HG02943 (cell line): Measurements from ENCODE around the gene DPM2.

Experiments used
- ATAC-seq: cut with Tn5 transposase; IDR thresholded peaks from one replicate; pipeline ENCODE4 v1.9.1; 2021; ENCODE audit warnings: mild to moderate bottlenecking, low read depth, moderate library complexity; ENCODE audit not compliant: unreplicated experiment

Gene DPM2

DNA sequence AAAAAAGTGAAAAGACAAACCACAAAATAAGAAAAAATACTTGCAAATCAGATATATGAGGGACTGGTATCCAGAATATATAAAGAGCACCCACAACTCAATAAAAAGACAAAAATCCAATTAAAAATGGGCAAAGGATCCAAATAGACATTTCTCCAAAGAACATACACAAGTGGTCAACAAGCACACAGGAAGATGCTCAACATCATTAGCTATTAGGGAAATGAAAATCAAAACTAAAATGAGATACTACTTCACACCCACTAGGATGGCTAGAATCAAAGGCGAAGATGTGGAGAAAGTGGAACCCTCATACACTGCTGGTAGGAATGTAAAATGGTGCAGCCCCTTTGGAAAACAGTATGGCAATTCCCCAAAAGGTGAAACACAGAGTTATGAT lies 21.1 kb upstream of the DPM2 start:
- no peak for ATAC-seq

DNA sequence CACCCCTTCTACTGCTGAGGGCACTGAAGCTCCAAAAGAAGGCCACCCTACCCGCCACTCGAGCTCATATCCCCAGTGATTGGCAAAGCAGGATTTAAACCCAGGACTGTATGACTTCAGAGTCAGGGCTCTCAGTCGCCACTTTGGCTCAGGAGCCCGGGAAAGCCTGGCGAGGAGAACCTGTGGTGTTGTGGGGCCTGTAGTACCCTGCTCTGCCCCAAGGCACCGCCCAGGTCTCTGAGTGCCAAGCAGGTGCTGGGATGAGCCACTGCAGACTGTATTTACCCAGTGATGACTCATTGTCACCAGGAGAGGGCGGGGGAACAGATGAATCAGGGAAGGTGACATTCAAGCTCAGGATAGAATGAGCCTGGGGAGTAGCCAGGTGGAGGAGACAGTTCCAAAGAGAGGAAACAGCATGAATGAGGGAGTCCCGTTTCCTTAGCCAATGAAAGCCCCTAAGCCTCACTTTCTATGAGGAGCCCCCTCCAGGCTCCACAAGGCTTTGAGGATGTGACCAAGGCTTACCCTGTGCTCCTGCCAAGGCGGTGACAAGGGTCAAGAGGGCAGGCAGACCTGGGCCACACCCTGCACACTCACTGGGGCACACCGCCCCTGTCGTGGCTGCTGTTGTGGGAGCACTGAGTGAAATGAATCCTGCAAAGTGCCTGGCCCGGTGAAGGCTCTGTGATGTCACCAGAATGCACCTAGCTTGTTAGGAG lies 17.8 kb upstream of the DPM2 start:
- ATAC-seq: no peak

DNA sequence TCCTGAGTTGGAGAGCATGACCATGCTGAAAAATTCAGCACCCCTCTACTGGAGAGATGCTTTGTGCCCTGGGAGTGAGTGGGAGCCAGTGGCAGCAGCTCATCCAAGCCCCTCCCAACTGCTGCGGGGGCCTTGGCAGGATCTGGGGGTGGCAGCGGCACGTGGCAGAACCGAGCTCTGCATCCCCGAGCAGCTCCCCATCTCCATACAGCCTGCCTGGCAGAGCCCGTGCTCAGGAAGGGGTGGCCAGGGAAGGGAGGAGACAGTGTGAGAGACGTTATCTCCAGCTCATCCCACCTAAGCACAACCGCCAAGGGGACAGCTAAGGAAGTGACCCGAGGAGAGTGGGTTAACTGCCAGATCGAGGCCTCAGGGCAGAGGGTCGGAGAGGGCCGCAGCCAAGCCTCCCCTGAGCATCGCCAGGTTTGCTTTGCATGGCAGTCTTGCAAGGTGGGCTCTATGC lies 17.2 kb upstream of the DPM2 start:
- no peak for ATAC-seq

DNA sequence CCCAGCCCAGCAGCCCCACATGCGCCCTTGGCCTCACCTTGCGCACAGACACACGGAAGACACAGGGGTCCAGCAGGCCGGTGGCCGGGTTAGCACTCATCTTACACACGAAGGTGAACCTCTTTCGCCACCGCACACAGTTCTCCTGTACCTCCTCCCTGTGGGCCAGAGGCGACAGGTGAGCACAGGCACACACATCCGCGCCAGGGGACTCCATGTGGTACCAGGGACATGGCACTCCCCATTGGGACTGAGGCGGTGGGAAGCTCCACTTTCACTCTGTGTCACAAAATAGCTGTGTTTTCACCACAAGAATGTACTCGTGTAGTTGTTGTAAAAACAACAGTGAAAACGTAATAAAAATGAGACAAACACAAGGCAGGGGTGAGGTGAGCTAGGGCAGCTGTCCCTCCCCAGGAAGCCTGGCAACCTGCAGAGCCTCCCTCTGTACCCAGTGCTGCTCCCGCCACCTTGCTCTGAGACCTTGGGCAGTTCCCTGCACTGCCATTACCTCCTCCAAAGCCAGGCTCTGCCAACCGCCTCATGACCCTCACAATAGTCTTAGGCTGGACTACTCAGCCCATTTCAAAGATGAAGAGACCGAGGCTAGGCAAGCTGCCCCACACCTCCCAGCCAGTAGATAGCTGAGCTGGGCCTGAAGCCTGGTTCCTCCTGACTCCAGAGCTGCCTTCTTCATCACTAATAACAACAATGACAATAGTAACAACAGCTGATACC lies 16.3 kb upstream of the DPM2 start:
- ATAC-seq: no peak

DNA sequence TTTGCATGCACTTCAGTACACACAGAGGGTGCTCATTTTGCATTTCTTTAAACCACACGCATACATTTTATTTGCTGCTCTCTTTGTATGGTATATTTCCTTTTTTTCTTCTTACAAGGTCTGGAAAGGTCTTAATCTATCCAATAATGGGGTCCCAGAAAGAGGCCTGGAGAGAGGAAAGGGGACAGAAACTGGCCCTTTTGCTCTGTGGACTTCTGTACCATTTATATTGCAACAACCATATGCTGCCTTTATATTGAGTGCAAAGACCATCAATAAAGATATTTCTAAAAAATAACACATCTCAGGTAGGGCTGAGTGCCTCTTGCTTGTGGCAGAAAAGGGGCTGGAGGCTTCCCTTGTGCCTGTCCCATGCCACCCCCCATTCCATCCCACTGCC lies 15.5 kb upstream of the DPM2 start:
- no peak for ATAC-seq

DNA sequence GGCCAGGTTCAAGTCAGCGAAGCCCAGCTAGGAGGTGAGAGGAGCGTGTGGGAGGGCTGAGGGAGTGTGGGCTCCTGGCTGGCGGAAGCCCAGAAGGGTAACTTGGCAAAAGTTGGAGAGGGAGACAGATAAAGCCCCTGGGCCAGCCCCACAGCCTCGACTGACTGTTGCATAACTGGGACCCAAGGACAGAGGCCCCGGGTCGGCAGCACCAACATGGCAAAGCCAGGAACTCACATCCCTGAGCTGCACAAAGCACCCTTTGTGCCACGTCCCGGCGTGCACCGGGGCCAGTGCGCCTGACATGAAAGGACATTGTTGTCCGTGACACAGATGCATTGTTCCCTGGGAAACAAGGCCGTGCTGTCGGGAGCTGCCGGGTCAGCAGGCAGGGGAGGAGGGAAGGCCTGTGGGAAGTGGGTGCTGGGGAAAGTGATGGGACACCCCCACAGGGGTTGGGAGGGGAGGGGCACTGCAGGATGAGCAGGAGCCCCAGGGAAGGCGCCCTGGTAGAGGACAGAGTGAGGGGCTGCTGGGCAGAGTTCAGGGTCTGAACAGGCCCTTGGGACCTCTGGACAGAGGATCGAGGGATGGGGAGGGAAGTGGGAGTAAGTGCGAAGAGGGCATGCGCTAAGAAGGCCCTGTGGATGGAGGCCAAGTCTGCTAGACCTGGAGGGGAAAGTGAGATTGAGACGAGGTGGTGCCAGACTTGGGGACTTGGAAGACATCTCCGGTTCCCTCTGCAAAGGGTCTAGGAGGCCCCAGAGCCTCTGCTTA lies 13.0 kb upstream of the DPM2 start:
- no peak for ATAC-seq

DNA sequence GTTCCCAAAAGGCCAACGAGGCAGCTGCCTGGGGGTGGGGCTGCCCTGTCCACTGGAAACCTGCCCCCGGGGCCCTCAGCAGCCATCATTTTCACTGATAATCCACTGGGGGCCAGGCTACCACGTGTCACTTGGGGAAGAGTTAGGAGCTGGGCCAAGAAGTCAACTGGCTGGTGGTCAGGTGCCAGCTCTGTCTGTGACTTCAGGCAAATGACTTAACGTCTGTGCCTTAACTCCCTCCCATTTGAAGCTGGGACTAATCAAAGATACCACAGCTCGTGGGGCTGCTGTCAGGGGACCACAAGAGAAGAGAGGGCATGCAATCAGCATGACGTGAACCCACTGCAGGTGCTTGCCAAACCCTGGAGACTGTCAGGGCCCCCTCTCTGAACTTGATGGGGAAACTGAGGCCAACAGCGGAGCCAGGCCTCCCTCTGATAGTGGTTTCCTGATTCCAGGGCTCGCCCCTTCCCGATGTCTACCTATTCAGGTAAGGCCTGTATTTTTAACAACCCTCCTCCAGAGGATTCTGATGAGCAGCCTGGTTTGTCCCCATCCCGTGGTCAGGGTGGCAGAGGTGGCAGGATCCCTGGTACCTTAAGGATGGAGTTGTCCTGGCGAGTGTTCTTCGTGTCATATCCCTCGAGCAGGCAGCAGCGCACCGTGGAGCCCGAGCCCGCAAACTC lies 12.3 kb upstream of the DPM2 start:
- no peak for ATAC-seq

DNA sequence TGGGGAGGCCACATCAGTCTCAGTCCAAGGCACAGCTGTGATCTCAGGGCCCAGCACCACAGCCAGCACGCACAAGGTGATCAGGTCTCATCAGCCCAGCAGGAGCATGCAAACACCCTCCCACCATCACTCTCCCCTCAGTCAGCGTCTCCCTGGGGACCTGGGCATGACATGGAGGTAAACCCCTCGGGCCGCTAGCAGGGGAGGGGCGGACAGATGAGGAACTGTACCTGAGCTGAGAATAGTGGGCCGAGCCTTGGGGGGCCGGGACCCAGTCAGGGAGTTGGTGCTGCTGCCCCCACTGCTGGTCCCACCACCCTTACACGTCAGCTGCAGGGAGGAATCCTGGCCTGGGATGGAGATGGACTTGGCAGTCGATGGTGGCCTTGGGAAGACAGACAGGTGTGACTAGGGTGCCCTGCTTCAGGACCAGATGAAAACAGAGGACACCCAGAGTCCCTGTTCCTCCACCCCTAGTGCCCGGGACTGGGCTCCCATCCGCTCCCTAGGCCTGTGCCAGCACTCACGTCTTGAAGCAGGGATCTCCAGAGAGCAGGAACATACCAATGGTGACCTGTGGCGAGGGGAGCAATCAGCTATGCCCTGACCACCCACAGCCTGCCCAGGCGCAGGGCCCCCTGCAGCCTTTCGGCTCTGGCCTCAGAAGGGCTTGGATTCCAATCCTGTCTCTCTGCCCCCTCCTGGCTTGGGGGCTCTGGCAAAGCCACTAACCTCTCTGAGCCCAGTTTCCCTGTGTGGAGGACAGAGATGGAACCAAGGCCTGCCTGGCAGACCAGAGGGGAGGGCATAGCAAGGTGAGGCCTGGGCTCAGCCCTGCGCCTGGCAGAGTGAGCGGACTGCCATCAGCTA lies 10.4 kb upstream of the DPM2 start:
- no peak for ATAC-seq

DNA sequence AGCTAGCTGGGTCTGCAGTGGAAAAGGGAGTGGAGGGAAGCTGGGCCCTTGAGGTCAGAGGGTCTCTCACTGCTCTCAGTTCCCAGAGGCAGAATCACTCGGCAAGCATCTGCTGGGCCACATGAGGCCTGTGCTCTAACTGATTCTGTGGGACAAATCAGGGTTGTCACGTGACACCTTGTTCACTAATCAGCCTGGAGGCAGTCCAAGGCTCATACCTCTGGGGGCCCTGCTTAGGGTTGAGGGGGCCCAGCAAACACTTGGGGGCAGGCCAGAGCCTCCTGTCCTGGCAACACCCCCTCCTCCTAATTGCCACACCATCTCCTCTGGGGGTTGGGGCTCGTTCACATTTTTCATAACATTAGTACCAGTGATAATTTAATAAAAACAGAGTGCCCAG lies 9.1 kb upstream of the DPM2 start:
- ATAC-seq: no peak

DNA sequence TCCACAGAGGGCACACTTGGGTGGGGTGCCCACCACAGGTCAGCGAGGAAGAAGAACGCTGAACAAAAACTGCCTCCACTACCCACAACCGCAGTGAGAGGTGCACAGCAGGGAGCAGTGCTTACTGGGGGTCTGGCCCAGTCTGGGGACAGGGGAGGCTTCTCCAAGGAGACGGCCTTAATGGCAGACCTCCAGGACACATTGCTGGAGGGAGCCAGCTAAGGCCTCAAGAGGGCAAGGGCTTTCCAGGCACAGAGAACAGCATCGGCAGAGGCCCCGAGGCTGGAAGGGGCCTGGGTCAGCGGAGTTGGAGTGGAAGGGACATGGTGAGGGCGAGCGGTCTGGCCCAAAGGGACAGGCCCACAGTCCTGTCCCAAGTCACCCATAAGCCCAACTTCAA lies 8.3 kb upstream of the DPM2 start:
- no peak for ATAC-seq

DNA sequence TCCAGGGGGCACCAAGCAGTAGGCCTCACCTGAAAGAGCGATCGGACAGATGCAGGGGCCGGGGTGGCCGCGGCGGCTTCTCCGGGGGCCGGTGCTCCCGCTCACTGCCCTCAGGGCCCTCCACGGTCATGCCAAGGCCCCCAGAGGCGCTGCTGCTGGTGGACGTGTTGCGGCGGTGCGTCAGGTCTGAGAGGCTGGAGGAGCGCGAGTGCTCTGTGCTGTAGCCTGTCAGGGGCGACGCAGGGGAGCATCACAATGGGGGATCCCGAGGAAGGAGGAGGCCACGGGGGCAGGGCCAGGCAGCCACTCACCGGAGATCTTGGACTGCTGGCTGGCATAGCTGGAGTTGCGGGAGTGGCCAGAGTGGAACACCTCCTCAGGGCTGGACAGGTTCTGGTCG lies 7.7 kb upstream of the DPM2 start:
- ATAC-seq: no peak

DNA sequence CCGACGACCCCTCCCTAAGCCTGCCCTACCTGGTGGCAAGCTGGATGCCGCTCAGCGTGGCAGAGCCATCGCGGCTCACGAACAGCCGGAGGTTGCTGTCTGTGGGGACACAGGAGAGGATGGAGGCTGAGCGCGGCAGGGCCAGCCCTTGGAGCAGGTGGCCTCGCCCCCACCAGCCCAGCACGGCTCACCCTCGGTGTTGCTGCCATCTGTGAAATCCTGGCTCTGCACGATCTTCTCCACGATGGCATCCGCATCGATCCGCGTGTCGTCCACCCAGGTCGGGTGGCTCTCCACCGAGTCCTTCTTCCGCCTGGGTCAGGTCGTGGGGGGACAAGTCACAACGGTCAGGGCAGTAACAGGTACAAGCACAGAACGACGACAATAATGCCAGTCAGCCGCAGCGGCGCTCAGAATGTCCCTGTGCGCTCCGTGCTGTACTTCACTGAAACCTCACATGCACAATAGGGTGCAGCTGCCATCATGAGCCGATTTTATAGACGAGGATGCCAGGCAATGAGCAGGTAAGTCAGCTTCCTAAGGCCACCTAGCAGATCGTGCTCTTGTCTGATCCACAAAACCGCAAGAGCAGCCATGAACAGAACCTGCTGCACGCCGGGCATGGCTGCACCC lies 7.0 kb upstream of the DPM2 start:
- ATAC-seq: no peak

DNA sequence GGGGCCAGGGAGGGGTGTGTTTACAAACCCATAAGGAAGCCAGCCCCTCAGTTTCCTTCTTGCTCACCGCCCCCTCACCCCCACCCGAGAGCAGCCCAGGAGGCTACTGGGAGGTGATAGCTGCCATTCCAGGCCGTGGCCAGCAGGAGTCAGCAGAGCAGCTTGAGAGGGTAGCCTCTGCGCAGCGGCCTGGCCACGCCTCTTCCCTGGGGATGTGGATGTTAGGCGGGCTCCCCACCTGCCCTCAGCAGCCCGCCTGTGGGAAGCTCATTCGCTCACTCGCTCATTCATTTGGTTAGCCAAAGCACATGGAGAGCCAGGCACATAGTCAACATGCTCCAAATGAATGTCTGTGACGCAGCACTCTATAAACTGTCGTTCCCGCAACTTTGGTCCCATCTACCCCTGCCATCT lies 6.1 kb upstream of the DPM2 start:
- ATAC-seq: no peak

DNA sequence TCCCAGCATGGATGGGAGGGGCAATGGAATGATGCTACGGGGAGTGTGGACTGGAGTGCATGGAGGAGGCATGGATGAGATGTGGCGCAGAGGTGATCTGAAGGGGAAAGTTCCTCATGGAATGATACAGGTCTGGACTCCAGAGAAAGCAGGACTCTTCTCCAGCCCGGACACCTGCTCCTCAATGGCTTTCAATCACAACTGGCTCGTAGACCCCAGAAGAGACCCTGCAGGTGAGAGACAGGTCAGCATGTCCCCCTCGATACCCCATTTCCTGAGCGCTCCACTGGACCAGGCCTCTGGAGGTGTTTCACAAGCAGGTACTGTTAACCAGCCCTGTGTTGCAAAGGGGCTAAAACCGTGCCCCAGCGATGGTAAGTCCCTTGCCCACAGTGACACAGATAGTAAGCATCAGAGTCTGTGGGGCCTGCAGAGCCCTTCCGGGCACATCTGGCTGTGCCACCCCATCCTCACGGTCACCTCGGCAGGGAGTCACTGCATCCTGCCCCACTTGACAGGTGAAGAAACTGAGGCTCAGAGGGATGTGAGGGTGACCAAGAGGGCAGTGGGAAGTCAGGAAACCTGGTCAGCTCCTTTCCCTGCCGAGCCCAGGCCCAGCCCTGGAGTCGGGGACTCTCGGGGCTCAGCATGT lies 5.5 kb upstream of the DPM2 start:
- no peak for ATAC-seq

DNA sequence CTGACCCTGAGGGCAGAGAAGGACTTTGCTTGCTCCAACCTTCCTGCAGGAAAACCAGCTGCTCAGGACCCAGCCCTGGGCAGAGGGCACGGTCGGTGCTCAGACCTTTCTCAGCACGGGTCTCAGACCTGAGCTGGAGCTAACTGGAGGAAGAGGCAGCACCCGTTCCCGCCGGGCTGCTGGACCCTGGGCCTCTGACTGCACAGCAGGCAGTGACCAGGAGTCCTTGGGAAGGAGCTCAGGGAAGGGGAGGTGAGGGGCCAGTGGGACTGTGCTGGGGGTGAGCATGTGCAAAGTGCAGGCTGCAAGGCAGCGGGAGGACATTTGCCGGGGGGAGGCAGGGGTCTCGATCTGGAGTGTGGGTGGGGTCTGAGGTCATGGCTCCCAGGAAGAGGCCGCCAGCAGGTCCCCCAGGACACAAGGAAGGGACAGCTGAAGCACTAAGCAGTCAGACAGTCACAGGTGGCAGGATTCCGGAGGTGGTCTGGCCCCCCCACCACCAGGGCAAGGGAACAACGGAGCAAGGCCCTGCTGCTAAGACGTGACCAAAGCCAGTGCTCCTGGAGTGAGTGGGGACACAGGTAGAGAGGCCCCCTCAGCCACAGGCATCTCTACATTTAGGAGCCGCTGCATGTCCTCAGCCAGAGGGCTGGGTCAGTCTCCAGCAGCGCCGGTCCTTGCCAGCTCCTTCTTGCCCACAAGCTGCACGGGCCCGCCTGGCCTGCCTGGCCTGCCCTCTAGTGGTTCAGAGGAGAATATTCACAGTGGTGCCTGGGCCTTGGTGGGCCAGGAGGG lies 4.8 kb upstream of the DPM2 start:
- no peak for ATAC-seq

DNA sequence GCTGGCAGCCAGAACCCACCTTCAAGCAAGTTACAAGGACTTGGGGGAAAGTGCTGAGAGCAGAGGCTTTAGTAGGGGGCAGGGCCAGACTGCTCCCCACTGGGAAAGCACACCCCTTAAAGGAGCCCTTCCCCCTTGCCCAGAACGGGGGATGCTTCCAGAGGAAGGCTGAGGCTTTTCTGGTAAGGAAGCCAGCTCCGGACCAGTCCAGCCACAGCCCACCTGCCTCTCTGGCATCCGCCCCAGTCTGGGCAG lies 4.2 kb upstream of the DPM2 start:
- no peak for ATAC-seq

DNA sequence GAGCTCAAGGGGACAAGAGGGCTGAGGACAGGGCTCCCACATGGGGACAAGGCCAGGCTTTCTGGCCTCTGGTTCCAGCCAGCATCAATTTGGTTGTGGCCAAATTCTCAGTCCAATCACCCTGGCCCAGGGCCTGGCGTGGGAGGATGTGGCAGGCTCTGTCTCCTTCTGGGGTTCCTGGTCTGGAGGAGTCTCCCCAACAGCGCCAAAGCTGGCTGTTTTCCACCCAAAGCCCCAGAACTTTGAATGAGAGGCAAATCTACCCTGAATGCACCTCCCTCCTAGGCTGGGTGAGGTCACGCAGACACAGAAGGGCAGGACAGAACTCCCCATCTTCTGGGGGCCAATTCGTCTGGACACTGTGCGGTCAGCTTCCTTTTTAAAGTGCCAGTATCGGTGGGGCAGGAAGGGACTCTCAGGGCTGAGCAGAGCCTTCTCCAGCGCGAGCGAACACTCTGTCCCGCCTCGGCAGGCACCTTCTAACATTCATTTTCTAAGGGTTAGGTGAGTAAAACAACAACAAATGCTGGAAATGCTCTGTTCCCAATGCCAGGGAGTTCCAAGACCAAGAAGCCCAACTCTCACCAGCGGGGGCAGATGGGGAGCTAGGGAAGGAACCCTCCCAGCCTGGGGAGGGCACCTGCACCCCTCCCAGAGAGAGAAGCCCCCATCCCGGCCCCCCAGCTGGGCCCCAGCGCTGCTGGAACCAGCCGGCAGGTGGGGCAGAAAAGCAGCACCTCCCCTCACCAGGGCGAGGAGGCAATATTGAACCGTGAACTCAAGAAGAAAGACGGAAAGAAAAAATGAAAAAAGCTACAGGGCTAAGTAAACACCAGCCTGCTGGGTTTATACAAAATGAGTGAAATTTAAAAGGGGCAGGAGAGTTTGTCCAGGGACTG lies 3.7 kb upstream of the DPM2 start:
- no peak for ATAC-seq
